ENCODE data around the gene NKAIN2.

The NKAIN2 gene

DNA sequence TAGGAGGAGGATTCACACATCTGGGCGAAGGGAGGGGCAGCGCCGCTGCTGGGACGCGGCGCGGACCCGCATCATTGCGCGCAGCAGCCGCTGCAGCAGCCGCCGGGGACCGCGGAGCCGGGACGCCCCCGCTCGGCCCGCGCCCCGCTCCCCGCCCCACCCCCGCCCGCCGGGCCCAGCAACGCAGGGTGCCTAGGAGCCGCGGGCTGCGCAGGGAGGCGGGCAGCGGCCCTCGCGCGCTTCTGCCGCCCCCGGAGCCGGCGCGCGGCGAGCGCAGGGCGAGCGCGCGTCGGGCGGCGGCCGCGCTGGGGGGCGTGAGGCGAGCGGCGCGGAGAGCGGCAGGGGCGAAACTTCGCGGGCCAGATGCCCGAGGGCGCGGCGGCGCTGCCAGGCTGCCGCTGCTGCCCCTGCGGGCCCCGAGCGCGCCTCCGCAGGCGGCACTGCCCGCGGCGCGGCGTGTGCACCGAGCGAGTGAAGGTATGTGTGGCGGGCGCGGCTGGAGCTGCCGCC, at the start of gene NKAIN2:
Gene NKAIN2 (plus strand): TSS at position 362 of the 510 bp plus-strand sequence.
- Histone ChIP-seq H3K9me3 (ENCODE audit: control insufficient read depth, low read length) (no peaks in the 10 kb centered on the region), H3K27me3 (replicated peaks; ENCODE audit: control insufficient read depth, insufficient read depth, low read length) (peaks cover 24% of the 10 kb centered on the region), H3K9ac (ENCODE audit: low read length) (peak within 1 kb of the TSS; percentile 17), H3K36me3 (ENCODE audit: control insufficient read depth, insufficient read depth, low read length, severe bottlenecking) (no peaks in the 10 kb centered on the region), H3K4me3 (ENCODE audit: low read length) (peak within 1 kb of the TSS; percentile 77), H3K4me1 (ENCODE audit: control insufficient read depth, insufficient read depth, low read length) (no peaks in the 10 kb centered on the region)
- peak; percentile 18 for DNase-seq (ENCODE audit: low read depth)

DNA sequence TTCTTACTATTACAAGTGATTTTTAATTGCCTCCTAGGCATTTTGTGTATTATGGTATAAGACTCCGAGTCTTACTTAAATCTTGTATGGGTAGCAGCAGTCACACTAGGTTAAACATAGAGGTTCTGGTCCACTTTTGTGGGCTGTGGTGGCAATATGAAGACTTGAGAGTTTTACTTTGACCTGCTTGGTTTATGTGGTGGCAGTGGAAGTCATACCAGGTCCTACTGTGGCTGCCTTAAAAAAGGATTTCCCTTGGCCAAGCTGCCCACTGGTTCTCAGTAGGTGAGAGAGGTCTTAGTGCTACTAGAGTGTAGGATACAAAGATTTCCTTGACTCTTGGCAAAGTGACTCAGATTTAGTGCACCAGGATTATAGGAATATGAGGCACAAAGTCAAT, 44.2 kb upstream of the NKAIN2 start:
- Histone ChIP-seq H3K36me3 (ENCODE audit: control insufficient read depth, insufficient read depth, low read length, severe bottlenecking) (no peaks in the 10 kb centered on the region), H3K27me3 (replicated peaks; ENCODE audit: control insufficient read depth, insufficient read depth, low read length) (no peaks in the 10 kb centered on the region), H3K9me3 (ENCODE audit: control insufficient read depth, low read length) (peaks cover 4% of the 10 kb centered on the region), H3K4me1 (ENCODE audit: control insufficient read depth, insufficient read depth, low read length) (no peaks in the 10 kb centered on the region), H3K4me3 (ENCODE audit: low read length) (no peak overlapping the region), H3K9ac (ENCODE audit: low read length) (no peak overlapping the region)
- DNase-seq (ENCODE audit: low read depth): no peak

DNA sequence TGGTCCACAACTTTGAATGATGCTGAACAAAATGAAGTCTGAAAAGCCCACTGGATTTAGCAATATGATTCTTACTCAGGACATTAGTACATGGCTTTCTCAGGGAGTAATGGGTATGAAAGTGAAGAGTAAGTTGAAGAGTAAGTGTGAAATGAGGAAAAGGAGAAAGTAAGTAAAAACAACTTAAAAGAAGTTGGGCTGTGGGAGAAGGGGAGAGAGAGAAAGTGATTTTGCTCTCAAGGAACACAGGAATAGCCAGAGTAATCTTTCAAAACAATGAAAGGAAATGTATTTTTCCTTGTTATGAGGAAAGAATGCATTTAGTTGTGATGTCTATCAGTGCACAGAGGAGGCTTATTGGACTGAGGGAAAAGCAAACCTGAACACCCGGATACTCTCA, 39.8 kb upstream of the NKAIN2 start:
- Histone ChIP-seq H3K9me3 (ENCODE audit: control insufficient read depth, low read length) (no peaks in the 10 kb centered on the region), H3K9ac (ENCODE audit: low read length) (no peak overlapping the region), H3K27me3 (replicated peaks; ENCODE audit: control insufficient read depth, insufficient read depth, low read length) (no peaks in the 10 kb centered on the region), H3K4me1 (ENCODE audit: control insufficient read depth, insufficient read depth, low read length) (no peaks in the 10 kb centered on the region), H3K4me3 (ENCODE audit: low read length) (no peak overlapping the region), H3K36me3 (ENCODE audit: control insufficient read depth, insufficient read depth, low read length, severe bottlenecking) (no peaks in the 10 kb centered on the region)
- DNase-seq (ENCODE audit: low read depth): no peak

DNA sequence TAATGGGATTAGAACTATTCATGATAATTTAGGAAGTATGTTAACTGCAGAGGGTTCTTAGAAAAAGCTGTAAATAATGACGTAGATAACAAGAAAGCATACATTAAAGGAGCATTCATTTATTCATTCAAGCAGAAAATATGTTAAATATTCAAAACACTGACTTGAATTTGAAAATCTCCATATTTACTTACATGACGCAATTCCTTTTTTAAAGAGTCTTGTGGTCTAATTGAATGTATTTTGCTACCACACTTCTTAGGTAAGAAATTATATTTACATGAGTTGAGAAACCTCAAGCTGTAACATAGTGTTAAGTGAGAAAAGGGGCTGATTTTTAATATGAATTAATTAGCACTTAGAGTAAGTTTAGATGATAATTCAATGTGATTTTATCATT, 38.9 kb upstream of the NKAIN2 start:
- no peak overlapping the region for H3K4me3 ChIP-seq (ENCODE audit: low read length)
- no peaks in the 10 kb centered on the region for H3K9me3 ChIP-seq (ENCODE audit: control insufficient read depth, low read length)
- DNase-seq (ENCODE audit: low read depth): no peak
- H3K9ac ChIP-seq (ENCODE audit: low read length): no peak overlapping the region
- no peaks in the 10 kb centered on the region for H3K27me3 ChIP-seq (replicated peaks; ENCODE audit: control insufficient read depth, insufficient read depth, low read length)
- H3K4me1 ChIP-seq (ENCODE audit: control insufficient read depth, insufficient read depth, low read length): peaks cover 4% of the 10 kb centered on the region
- H3K36me3 ChIP-seq (ENCODE audit: control insufficient read depth, insufficient read depth, low read length, severe bottlenecking): no peaks in the 10 kb centered on the region

DNA sequence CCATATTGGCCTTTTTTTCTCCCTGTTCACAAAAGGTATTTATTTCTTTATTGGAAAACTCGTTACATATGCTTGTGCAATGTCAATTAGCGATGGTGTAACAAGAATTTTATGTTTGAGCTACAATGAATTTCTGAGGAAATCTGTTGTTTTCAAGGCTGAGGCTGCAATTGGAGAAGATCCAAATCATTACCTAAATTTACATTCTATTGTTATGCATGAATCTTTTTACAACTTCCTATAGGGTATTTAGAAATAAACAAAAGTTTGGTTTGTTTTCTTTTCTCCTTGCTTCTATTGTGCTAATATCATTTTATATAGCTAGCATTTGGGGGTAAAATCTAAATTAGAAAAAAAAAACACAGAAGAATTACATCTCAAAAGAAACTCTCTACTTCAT, 34.7 kb upstream of the NKAIN2 start:
- Histone ChIP-seq H3K27me3 (replicated peaks; ENCODE audit: control insufficient read depth, insufficient read depth, low read length) (no peaks in the 10 kb centered on the region), H3K4me3 (ENCODE audit: low read length) (no peak overlapping the region), H3K36me3 (ENCODE audit: control insufficient read depth, insufficient read depth, low read length, severe bottlenecking) (no peaks in the 10 kb centered on the region), H3K4me1 (ENCODE audit: control insufficient read depth, insufficient read depth, low read length) (peaks cover 4% of the 10 kb centered on the region), H3K9me3 (ENCODE audit: control insufficient read depth, low read length) (no peaks in the 10 kb centered on the region), H3K9ac (ENCODE audit: low read length) (no peak overlapping the region)
- DNase-seq (ENCODE audit: low read depth): no peak

DNA sequence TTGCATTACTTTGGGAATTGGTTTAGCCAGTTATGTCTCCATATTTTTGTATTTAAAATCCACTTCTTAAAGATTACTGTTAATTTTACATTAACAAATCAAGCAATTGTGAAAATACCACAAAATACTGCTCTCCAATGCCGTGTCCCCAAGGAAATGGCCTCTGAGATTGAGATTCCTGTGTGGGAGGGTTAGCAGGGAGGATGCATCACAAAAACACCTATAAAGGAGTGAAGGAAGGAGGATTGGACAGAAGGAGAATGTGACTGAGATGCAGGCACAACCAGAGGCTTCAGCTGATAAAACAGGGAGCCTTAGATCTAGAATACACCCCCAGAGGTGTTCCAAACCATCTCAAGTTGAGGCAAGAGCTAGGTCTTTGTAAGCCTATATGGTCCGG, 34.2 kb upstream of the NKAIN2 start:
- no peak overlapping the region for H3K4me3 ChIP-seq (ENCODE audit: low read length)
- no peak overlapping the region for H3K9ac ChIP-seq (ENCODE audit: low read length)
- H3K4me1 ChIP-seq (ENCODE audit: control insufficient read depth, insufficient read depth, low read length): peaks cover 4% of the 10 kb centered on the region
- no peaks in the 10 kb centered on the region for H3K36me3 ChIP-seq (ENCODE audit: control insufficient read depth, insufficient read depth, low read length, severe bottlenecking)
- H3K9me3 ChIP-seq (ENCODE audit: control insufficient read depth, low read length): no peaks in the 10 kb centered on the region
- H3K27me3 ChIP-seq (replicated peaks; ENCODE audit: control insufficient read depth, insufficient read depth, low read length): no peaks in the 10 kb centered on the region
- DNase-seq (ENCODE audit: low read depth): no peak

DNA sequence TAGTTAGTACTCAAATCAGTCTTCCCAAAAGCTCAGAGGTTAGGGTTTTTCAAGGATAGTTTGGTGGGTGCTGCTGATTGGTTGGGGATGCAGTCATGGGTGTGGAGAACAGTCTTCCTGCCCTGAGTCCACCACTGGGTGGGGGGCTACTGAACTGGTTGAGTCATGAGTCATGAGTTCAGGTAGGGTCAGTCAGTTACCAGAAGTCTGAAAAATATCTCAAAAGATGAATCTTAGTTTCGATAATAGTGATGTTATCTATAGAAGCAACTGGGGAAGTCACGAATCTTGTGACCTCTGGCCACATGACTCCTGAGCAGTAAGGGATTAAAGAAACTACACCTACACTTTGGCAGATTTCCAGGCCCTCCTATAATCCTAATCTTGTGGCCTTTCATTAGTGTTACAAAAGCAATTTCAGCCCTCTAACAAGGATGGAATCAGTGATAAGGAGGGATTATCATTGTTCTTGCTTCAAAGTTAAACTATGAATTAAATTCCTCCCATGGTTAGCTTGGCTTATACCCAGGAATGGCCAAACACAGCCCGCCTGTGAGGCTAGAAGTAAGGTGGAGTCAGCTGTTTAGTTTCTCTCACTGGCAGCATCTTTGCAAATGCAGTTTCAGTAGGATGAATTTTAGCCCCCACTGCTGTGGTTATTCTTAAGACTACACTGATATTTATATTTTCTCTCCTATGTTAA, 33.3 kb upstream of the NKAIN2 start:
- no peak overlapping the region for H3K9ac ChIP-seq (ENCODE audit: low read length)
- no peaks in the 10 kb centered on the region for H3K36me3 ChIP-seq (ENCODE audit: control insufficient read depth, insufficient read depth, low read length, severe bottlenecking)
- DNase-seq (ENCODE audit: low read depth): no peak
- peaks cover 4% of the 10 kb centered on the region for H3K4me1 ChIP-seq (ENCODE audit: control insufficient read depth, insufficient read depth, low read length)
- H3K9me3 ChIP-seq (ENCODE audit: control insufficient read depth, low read length): no peaks in the 10 kb centered on the region
- no peak overlapping the region for H3K4me3 ChIP-seq (ENCODE audit: low read length)
- H3K27me3 ChIP-seq (replicated peaks; ENCODE audit: control insufficient read depth, insufficient read depth, low read length): no peaks in the 10 kb centered on the region

DNA sequence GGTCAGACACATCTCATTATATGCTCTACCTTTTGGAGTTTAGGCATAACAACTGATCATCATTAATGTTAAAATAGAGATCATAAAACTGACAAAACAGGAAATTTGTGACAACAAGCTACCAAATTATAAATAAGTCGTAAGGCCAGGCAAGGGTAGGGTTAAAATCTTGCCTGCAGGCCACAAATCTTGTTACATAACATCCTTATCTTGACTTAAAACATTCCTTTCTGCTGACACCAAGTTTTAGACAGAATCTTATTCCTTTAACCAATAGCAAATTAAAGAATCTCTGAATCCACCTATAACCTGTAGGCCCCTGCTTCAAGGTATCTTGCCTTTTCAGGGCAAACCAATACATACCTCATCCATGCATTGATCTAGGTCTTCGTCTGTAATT, 32.5 kb upstream of the NKAIN2 start:
- no peak overlapping the region for H3K4me3 ChIP-seq (ENCODE audit: low read length)
- no peaks in the 10 kb centered on the region for H3K27me3 ChIP-seq (replicated peaks; ENCODE audit: control insufficient read depth, insufficient read depth, low read length)
- no peak for DNase-seq (ENCODE audit: low read depth)
- H3K36me3 ChIP-seq (ENCODE audit: control insufficient read depth, insufficient read depth, low read length, severe bottlenecking): no peaks in the 10 kb centered on the region
- no peaks in the 10 kb centered on the region for H3K9me3 ChIP-seq (ENCODE audit: control insufficient read depth, low read length)
- peaks cover 4% of the 10 kb centered on the region for H3K4me1 ChIP-seq (ENCODE audit: control insufficient read depth, insufficient read depth, low read length)
- no peak overlapping the region for H3K9ac ChIP-seq (ENCODE audit: low read length)

DNA sequence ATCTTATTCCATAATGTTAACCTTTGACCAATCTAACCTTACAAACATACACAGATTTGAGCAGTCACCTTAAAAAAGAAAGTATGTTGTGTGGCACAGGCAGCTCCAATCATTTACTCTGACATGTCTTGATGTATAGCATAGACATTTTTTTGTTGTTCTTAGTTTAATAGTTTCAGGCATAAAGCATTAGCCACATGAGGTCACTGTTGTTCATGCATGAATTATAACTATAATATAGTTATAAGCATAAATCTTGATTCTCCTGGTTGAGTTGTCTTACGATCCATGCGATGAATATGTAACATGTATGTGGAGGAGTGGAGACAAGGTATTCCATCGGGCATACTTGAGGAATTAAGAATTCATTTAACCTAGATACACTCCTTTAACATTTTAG, 26.1 kb upstream of the NKAIN2 start:
- H3K4me3 ChIP-seq (ENCODE audit: low read length): no peak overlapping the region
- H3K27me3 ChIP-seq (replicated peaks; ENCODE audit: control insufficient read depth, insufficient read depth, low read length): no peaks in the 10 kb centered on the region
- H3K4me1 ChIP-seq (ENCODE audit: control insufficient read depth, insufficient read depth, low read length): no peaks in the 10 kb centered on the region
- no peaks in the 10 kb centered on the region for H3K9me3 ChIP-seq (ENCODE audit: control insufficient read depth, low read length)
- H3K36me3 ChIP-seq (ENCODE audit: control insufficient read depth, insufficient read depth, low read length, severe bottlenecking): no peaks in the 10 kb centered on the region
- no peak overlapping the region for H3K9ac ChIP-seq (ENCODE audit: low read length)
- peak; percentile 1 for DNase-seq (ENCODE audit: low read depth)

DNA sequence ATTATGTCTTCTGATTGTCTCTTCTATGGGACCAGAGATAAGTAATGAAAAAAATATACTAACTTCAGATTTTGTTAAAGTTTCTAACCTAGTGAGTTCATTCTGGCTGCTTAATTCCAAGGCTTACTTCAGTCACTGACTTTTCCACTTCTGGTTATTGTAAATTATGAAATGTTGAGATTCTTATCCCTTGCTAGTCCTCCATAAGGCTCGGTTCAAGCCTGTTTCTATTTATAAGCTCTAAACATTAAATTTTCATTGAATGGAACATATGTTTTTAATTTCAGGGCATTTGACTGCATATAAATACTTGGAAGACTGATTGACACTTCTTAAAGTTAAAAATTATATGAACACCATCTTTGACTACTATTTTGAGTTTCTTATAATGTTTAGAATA, 23.6 kb upstream of the NKAIN2 start:
- no peaks in the 10 kb centered on the region for H3K9me3 ChIP-seq (ENCODE audit: control insufficient read depth, low read length)
- H3K4me3 ChIP-seq (ENCODE audit: low read length): no peak overlapping the region
- H3K9ac ChIP-seq (ENCODE audit: low read length): no peak overlapping the region
- DNase-seq (ENCODE audit: low read depth): no peak
- H3K27me3 ChIP-seq (replicated peaks; ENCODE audit: control insufficient read depth, insufficient read depth, low read length): no peaks in the 10 kb centered on the region
- no peaks in the 10 kb centered on the region for H3K36me3 ChIP-seq (ENCODE audit: control insufficient read depth, insufficient read depth, low read length, severe bottlenecking)
- H3K4me1 ChIP-seq (ENCODE audit: control insufficient read depth, insufficient read depth, low read length): no peaks in the 10 kb centered on the region

DNA sequence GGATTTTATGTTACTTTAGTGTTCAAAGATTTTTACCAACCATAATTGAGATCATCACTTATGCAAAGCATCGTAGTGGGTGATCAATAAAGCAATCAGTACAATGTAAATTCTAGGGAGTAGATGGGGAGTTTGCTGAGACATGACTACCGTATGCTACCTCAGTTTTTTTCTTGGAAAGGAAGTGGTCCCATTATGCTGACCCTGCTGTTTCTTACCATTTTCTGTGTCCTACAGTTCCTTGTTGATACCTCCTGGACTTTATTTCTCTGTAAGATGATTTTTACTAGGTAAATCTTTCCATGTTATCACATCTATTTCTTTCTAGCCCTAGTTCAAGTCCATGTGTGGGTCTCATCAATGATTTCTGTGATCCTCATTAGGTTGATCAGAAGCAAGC, 19.3 kb upstream of the NKAIN2 start:
- no peaks in the 10 kb centered on the region for H3K4me1 ChIP-seq (ENCODE audit: control insufficient read depth, insufficient read depth, low read length)
- DNase-seq (ENCODE audit: low read depth): no peak
- no peak overlapping the region for H3K4me3 ChIP-seq (ENCODE audit: low read length)
- no peaks in the 10 kb centered on the region for H3K36me3 ChIP-seq (ENCODE audit: control insufficient read depth, insufficient read depth, low read length, severe bottlenecking)
- no peak overlapping the region for H3K9ac ChIP-seq (ENCODE audit: low read length)
- H3K27me3 ChIP-seq (replicated peaks; ENCODE audit: control insufficient read depth, insufficient read depth, low read length): no peaks in the 10 kb centered on the region
- H3K9me3 ChIP-seq (ENCODE audit: control insufficient read depth, low read length): no peaks in the 10 kb centered on the region

DNA sequence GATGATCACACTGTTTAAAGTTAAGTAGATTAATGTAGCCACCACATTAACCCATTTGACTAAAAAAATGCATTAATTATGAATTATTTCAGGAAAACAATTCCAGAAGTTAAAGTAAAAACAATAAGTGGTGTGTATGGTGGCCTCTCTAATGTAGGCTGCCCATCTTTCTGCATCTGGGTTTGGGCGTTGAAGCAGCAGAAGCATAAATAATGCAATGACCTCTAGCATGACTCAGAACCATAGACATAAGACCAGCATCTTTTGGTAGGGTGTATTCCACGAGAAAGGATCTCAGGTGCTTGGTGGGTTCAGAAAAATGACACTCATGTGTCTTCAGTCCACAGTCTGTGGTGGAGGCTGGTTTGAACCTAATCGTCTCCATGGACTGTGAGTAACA, 18.6 kb upstream of the NKAIN2 start:
- H3K36me3 ChIP-seq (ENCODE audit: control insufficient read depth, insufficient read depth, low read length, severe bottlenecking): no peaks in the 10 kb centered on the region
- H3K4me3 ChIP-seq (ENCODE audit: low read length): no peak overlapping the region
- H3K9ac ChIP-seq (ENCODE audit: low read length): no peak overlapping the region
- DNase-seq (ENCODE audit: low read depth): no peak
- no peaks in the 10 kb centered on the region for H3K9me3 ChIP-seq (ENCODE audit: control insufficient read depth, low read length)
- no peaks in the 10 kb centered on the region for H3K4me1 ChIP-seq (ENCODE audit: control insufficient read depth, insufficient read depth, low read length)
- no peaks in the 10 kb centered on the region for H3K27me3 ChIP-seq (replicated peaks; ENCODE audit: control insufficient read depth, insufficient read depth, low read length)
